Measurements from ENCODE around the gene CCDC187. TPM values are rescaled to one million over a fixed set of nuclear protein-coding genes. Genes with fewer than 3 reads are reported as not detected.
A peak's percentile ranks its signal among the peaks of the same experiment; 100 is the strongest.

The CCDC187 gene
- total and polyA plus RNA-seq, 2 of the 13 experiments (the other 11 are each of a cell fraction or from before 2014, with no cell fraction given), result 0.03 to 0.13 TPM

DNA sequence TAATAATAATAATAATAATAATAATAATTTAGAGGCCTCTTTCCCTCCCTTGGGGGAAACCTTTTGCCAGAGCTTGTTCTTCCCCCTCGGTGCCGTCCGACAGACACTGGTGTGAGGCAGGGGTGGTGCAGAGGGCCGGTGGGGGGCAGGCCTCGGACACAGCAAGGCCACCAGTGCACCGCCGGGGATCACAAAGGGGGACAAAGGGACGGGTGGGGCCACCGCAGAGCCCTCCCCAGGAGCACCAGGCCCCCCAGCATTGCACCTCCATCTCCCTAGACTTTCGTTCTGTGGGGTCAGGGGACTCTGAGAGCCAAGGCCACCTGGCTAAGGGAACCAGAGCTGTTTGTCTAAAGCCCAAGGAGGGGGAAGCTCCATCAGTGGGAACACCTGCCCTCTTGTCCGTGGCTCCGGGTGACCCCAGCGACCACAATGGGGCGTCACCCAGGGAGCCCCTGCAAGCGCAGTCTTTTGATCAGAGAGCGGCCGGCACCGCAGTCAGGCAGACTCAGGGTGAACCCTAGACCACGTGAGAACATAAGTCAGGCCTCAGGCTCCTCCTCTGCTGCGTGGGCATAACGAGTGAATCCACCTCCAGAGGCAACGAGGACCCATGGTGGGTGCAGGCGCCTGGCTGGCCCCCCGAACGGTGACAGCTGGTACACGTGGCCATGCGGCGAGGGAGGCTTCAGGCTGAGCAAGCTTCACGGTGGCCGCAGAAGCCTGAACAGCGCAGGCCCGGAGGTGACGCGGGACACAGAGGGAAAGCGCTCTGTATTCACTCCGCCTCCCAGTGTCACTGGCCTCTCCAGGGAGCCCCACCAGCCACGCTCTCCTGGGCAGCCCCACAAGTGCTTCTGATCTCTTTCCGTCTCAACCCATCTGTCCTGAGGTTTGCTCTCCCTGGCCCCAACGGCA is 46.3 kb downstream of the CCDC187 start:
- Histone ChIP-seq H2AFZ (ENCODE audit: low read length) (no peak overlapping the region), H3K9me3 (ENCODE audit: low read length) (no peaks in the 10 kb centered on the region), H3K9ac (ENCODE audit: insufficient read depth, low read depth, low read length) (no peak overlapping the region), H4K20me1 (ENCODE audit: insufficient read depth, low read length) (no peaks in the 10 kb centered on the region), H3K79me2 (ENCODE audit: insufficient read depth, low read length) (no peaks in the 10 kb centered on the region), H3K4me2 (ENCODE audit: low read depth, low read length) (no peak overlapping the region), H3K4me1 (ENCODE audit: insufficient read depth, low read length) (peaks cover 34% of the 10 kb centered on the region), H3K4me3 (replicated peaks in 1 of 3; ENCODE audit: insufficient read depth in 1 of 3, low read depth in 2 of 3, low read length in 3 of 3) (no peak overlapping the region; a peak in 1 of 6 replicates), H3K36me3 (replicated peaks in 1 of 2; ENCODE audit: control insufficient read depth in 1 of 2, insufficient read depth in 2 of 2, low read length in 2 of 2) (no peaks in the 10 kb centered on the region), H3K27me3 (ENCODE audit: control insufficient read depth in 1 of 2, insufficient read depth in 2 of 2, low read length in 2 of 2) (peaks cover 22 to 93% of the 10 kb centered on the region in 2 experiments), H3K27ac (ENCODE audit: extremely low read length, insufficient read depth, low read length) (no peak overlapping the region)
- in situ Hi-C loops (cut with HindIII; ENCODE audit: extremely low pct_ligation_motif_present, low pct_unique_long_range_greater_than_20kb), result loop anchor here (25.0 kb wide), 1 partner anchor 270 kb away; no protein-coding TSS in a partner anchor
- 30% methylated on average over 20 of the region's 39 CpGs for WGBS (ENCODE audit: low lambda C conversion rate)
- POLR2A ChIA-PET, result interaction anchor here (1.6 kb wide), 1 partner anchor 10 kb away, joined by 3 read pairs; no protein-coding TSS in a partner anchor
- intact Hi-C loops (cut with micrococcal nuclease; ENCODE audit: unreplicated experiment), result no loop called here
- ATAC-seq (no peak), DNase-seq (ENCODE audit: low spot score) (no peak), FAIRE-seq (no peak)
- CTCF ChIA-PET (ENCODE audit: low intra/inter-chr PET ratio, low total read pairs), result no interaction called here
- BruUV-seq (replicated peaks), result no TSS peak
- TF ChIP-seq KDM3A (CRISPR knock-in tag; IDR thresholded peaks at IDR 0.05; ENCODE audit: low read depth) (no peak), GABPB1 (CRISPR knock-in tag; IDR thresholded peaks at IDR 0.05) (peak; percentile 27; the same call in 1 of the 2 replicates), SAP130 (CRISPR knock-in tag; IDR thresholded peaks at IDR 0.05; ENCODE audit: low read depth) (0 out of 2 replicates have a peak, but pooled peaks have one; percentile 24), ZNF670 (CRISPR knock-in tag; IDR thresholded peaks at IDR 0.05; ENCODE audit: borderline replicate concordance) (no peak)
- TF ChIP-seq, protein P1, sequence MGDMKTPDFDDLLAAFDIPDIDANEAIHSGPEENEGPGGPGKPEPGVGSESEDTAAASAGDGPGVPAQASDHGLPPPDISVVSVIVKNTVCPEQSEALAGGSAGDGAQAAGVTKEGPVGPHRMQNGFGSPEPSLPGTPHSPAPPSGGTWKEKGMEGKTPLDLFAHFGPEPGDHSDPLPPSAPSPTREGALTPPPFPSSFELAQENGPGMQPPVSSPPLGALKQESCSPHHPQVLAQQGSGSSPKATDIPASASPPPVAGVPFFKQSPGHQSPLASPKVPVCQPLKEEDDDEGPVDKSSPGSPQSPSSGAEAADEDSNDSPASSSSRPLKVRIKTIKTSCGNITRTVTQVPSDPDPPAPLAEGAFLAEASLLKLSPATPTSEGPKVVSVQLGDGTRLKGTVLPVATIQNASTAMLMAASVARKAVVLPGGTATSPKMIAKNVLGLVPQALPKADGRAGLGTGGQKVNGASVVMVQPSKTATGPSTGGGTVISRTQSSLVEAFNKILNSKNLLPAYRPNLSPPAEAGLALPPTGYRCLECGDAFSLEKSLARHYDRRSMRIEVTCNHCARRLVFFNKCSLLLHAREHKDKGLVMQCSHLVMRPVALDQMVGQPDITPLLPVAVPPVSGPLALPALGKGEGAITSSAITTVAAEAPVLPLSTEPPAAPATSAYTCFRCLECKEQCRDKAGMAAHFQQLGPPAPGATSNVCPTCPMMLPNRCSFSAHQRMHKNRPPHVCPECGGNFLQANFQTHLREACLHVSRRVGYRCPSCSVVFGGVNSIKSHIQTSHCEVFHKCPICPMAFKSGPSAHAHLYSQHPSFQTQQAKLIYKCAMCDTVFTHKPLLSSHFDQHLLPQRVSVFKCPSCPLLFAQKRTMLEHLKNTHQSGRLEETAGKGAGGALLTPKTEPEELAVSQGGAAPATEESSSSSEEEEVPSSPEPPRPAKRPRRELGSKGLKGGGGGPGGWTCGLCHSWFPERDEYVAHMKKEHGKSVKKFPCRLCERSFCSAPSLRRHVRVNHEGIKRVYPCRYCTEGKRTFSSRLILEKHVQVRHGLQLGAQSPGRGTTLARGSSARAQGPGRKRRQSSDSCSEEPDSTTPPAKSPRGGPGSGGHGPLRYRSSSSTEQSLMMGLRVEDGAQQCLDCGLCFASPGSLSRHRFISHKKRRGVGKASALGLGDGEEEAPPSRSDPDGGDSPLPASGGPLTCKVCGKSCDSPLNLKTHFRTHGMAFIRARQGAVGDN (CRISPR knock-in tag; IDR thresholded peaks at IDR 0.05), result peak; percentile 57
